ENCODE measurements around the gene KCNS1.
A peak's percentile ranks its signal among the peaks of the same experiment; 100 is the strongest.

Gene KCNS1

DNA sequence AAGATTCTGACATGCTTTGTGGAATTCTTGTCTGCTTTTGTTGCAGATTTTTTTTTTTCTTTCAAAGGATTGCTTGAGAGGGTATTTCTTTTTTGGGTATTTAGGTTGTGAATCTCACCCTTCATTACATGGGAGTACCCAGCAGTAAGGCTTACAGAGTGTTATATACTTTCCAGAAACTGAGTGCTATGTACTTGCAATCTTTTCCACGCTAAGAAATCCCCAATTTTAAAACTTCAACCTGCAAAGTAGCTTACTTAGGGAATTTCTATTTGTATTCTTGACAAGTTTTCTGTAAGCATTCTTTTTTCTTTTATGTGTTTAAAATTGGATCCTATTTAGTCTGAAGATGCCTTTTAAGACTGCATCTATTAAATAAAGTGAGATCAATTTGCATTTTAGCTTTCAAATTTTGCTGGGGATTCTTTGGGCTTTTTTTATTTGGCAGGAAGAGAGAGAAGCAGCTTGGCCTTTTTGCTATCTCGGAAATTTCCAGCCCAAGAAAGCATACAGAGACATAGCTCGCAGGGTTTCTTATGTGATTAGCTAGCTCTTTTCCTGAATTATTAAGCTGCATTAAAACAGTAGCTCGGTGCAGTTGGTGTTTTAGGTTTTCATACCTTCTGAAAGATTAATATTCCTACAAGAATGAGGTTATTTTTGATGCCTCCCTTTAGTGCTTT lies 42.6 kb downstream of the KCNS1 start:
- intact Hi-C loops (cut with DNase I): no loop called here
- no peak for DNase-seq

DNA sequence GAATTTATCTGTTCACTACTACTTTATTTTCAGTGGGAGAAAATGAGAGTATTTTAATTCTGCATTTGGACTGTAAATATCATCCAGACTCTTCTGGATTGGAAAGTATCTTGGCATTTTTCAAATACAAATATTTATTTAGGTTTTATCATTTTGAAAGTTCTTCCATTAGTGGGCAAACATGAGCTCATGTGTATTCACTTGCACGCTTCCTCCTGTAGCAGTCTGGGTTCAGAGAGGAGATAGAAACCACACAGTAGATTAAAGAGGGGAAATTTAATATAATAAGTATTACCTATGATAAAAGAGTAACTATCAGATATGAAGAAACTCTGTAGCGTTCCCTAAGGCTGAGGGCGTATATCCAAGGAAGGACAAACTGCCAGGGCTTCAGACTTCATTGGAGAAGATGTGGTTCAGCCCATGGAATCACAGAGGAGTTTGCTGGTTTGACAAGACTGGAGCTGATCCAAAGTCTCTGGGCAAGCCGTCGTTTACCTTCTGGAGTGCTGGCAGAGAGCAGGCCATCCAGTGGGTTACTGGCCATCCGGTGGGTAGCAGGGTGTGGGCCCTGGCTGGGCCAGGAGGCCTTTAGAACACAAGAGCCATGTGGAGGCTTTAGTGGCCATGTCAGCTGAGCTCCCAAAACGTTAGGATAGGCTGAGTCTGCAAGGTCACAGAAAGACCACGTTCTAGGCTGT lies 44.3 kb downstream of the KCNS1 start:
- intact Hi-C loops (cut with DNase I): no loop called here
- no peak for DNase-seq

DNA sequence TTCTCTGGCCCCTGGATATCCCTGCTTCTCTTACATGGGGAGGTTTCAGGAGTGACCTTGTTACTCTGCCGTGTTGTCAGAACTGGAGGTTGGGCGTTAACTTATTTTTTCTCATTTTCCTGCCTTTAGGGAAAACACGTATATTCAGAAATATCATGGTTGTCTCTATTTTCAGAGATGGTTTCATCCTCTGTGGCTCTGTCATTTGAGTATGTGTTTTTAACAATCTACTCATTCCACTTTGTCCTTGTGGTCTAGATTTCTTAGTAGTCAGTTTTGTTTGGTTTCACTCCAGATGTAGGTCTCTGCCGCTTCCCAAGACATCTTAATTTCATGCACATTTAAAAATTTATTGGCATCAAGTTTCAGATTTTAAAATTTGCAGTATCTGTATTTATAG lies 45.9 kb downstream of the KCNS1 start:
- intact Hi-C loops (cut with DNase I): no loop called here
- DNase-seq: no peak

DNA sequence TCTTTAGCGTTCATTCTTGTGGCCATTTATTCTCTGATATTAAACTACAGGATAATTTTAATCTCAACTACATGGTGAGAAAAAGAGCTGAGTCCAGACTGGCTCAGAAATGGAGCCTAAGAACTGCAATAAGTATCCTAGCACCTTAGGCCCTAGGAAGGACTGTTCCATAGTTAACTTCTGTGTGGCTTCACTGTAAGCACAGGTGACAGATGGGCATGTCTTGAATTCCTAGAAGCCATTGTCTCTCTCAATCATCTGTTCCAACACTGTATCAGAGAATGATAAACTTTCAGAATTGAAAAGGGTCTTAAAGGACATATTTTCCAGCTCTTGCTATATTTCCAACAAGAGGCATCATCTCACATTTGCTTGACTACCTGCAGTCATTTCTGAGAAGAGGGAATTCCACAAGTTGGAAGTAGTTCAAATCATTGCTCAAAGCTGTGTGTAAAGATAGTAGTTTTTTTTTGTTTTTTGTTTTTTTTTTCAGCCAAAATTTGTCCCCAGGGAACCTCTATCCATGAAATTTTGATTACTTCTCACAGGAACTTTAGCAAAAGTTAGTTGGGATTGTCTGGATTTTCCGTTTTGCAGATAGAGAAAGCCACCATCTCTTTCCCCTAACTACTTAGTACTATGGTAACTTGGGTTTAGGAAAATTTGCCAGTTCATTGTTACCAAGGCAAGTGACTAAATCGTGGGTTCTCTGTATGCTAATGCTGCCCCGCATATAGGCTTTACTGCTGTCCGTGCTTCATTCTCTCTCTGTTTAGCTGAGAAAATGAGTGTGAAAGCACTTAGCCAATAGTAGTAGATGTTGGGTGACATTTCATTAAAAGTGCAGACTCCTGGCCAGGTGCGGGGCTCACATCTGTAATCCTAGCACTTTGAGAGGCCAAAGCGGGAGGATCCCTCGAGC lies 47.2 kb downstream of the KCNS1 start:
- intact Hi-C loops (cut with DNase I): no loop called here
- no peak for DNase-seq

DNA sequence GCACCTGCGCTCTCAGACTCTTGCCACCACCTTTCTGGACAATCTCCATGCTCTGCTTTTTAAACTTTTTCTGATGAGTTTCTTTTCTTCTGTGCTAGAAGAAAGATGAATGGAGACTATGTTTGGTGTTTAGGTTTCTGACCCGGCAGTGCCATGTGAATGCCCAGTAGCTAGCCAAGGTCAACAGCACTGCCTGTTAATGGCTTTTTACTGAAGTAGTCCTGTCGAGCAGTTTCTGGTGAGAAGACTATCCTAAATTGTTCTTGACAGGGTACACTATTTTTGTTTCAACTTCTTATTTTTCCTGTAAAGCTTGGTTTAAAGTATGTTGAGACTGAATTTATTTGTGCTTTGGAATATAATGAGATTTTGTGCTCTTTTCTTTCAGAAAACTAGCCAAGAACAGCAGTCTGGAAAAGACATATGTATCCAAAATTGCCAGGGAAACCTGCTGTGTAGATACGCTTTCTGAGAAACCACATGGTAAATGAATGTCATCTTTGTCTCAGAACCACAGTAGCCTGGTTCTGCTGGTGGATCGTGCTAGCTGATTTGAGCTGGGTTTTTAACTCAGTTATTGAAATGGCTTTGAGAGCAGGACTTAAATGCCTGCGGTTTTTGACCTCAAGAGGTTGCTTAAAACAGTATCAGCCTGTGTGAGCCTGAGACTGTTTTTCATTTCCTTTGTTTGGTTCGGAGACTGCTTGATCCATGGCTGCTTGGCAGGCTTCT lies 48.1 kb downstream of the KCNS1 start:
- intact Hi-C loops (cut with DNase I): no loop called here
- peak in 6 of 42 donors; percentile 8 to 62 (median 39) for DNase-seq

DNA sequence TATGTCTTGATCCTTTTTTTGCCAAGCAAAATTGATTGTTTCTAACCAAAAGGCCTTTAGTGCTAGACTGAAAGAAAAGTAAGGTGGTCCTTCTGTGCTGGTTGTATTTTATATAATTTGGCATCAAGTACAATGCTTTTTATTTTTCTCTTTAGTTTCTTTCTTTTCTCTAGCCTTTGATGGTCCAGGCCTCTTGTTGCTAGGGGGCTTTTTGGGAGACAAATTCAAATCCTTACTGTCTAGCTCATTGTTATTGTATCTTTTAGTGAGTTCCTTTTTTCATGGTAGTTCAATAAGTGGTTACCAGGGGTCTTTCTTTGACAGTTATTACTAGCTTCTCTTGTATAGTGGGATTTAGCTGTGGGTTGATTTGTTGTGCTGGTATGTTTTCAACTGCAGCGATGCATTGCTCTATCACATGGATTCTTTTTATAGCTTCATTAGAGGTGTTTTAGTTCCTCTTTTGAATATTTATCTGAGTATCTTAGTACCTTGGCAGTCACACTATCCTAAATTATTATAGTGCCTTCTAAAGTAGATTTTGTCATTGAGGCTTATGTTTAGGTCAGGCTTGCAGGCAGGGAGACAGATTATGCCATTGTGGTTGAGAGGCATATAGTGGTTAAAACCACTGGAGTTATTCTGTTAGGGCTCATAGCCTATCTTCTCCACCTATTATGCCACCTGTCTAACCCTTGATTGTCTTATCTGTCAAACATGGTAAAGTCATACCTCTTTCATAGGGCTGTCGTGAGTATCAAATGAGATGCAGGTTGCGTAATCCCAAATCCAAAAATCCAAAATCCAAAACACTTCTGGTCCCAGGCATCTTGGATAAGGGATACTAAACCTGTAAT lies 49.5 kb downstream of the KCNS1 start:
- intact Hi-C loops (cut with DNase I): no loop called here
- DNase-seq: no peak

DNA sequence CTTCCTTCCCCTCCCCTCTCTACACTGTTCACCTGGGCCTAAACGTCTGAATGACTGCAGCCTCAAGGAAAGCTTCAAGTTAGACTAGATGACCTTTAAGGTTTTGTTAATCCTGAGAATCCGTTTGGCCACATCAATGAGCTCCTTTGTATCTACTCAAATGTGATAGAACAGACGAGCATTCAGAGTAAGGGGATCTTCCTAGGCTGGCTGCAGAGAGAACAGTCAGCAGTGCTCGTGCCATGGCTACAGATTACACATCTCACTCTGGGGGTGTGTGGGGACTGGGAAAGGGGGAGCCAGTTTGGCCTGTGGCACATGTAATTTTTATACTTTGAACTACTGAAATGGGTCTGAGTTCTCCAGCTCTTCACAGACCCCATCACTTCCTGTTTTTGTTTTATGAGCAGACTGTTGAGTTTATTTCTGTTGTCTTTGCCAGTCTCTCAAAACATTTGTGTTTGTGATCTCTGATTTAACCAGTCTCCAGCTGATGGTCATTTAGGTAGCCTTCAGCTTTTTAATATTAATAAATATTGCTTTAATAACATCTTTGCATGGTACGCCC lies 50.9 kb downstream of the KCNS1 start:
- intact Hi-C loops (cut with DNase I): no loop called here

DNA sequence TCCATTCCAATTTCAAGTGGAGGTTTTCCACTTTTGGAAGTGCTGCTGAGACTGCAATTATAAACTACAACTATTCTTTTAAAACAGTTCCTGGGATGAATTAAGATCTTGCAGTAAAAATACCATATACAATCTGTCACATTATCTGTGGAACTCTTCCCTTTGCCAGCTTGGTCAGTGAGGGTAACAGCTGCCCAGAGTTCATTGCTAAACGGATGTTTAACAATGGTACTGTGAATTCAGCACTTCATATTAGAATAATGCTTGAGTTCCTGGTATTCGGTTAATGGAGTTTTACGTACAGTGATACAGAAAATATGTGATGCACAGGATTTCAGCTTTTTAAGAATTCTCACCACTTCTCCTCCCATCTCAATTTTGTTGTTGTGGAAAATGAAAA lies 51.5 kb downstream of the KCNS1 start:
- DNase-seq: peak in 5 of 42 donors; percentile 20 to 65 (median 32)
- intact Hi-C loops (cut with DNase I): no loop called here

More for the DNA sequence above, 50.9 kb downstream of the KCNS1 start:
- peak; percentile 18 to 85 (median 66) for DNase-seq

DNA sequence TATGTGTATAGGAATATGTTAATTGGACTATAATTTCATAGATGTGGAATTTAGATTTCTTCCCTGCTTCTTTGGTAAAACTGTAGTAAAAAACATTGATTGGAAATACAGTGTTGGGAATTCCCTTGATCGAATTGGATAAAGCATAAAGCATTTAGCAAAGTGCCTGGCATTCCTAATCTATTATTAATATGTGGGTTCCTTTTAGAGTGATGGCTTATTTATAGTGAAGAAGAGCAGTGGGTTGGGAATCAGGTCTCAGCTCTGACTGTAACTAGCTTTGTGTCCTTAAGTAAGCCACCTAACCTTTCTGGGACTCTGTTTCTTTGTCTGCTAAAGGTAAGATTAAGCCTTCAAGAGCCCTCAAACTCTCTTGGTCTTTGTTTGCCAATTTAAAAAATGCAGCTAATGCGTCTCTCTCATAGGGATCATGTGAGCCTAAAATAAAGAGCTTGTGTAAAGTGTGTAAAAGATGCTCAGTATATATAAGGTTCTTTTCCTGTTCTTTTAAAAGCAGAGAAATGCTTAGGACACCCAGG lies 53.3 kb downstream of the KCNS1 start:
- no peak for DNase-seq
- intact Hi-C loops (cut with DNase I): no loop called here

DNA sequence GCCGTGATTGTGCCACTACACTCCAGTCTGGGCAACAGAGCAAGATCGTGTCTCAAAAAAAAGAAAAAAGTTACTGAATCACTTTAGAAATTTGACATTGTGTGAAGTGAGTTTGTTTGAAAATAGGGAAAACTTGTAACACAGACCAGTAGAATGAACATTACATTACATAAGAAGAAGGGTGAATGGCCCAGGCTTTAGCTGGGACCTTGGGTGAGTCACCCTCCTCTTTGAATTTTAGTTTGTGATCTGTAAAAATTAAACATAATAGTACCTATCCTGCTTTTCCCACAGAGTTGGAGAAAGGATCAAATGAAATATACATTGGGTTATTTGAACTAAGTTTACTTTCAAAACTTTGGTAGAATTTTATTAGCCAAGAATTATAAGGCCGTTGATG lies 56.3 kb downstream of the KCNS1 start:
- DNase-seq: no peak
- intact Hi-C loops (cut with DNase I): loop anchor here (5.0 kb wide), 1 partner anchor 53 kb away; no protein-coding TSS in a partner anchor

DNA sequence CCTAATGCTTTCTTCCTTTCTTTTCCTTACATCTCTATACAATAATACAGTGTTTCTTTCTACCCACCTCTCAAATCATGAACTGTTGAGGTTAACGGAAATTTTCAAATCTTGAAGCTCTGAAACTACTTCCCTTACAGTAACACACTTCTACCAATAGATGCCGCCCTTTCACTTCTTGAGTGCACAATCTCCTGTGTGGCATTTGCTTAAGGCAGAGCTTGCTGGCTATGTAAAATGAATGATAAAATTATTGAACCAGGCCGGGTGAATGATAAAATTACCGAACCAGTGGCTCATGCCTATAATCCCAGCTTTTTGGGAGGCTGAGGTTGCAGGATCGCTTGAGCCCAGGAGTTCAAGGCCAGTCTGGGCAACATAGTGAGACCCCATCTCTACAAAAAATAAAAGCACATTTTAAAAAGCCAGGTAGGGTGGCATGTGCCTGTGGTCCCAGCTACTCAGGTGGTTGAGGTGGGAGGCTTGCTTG lies 56.8 kb downstream of the KCNS1 start:
- intact Hi-C loops (cut with DNase I): loop anchor here (5.0 kb wide), 1 partner anchor 53 kb away; no protein-coding TSS in a partner anchor
- DNase-seq: peak in 24 of 42 donors; percentile 19 to 83 (median 58)

DNA sequence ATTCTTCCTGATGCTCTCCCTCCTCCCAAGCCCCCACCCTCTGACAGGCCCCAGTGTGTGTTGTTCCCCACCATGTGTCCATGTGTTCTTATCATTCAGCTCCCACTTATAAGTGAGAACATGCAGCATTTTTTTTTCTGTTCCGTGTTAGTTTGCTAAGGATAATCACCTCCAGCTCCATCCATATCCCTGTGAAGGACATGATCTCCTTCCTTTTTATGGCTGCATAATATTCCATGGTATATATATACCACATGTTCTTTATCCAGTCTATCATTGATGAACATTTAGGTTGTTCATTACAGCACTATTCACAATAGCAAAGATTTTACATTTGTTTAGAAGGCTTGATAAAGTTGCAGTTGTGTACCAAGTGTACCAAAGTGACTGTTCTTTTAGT lies 57.9 kb downstream of the KCNS1 start:
- intact Hi-C loops (cut with DNase I): loop anchor here (5.0 kb wide), 1 partner anchor 54 kb away; no protein-coding TSS in a partner anchor
- no peak for DNase-seq
